Glomerular endothelial cell (primary cell): ENCODE results near the gene TWF2. TPM values are rescaled to one million over a fixed set of nuclear protein-coding genes. Genes with fewer than 3 reads are reported as not detected.

ENCODE experiments used
- DNase-seq: peaks from one replicate; pipeline ENCODE4 v3.0.0-alpha.2; 2011; ENCODE audit warnings: low read depth, low spot score; ENCODE audit errors: extremely low read depth
- total RNA-seq: library from RNA; depleted of rRNA; stranded (reverse); fragments of >200 nt; gene quantifications from 2 replicates; pipeline ENCODE4 v1.2.3, GENCODE V29; 2015

Gene TWF2
- total RNA-seq, 1 donor from 2014 or later: 136 TPM

GRCh38 chr3:52259035-52259434, 20.1 kb upstream of the TWF2 start:
- no peak for DNase-seq

- no peak for DNase-seq
Observed at GRCh38 chr3:52257911-52258310, 19.0 kb upstream of the TWF2 start.

GRCh38 chr3:52256622-52257021, 17.7 kb upstream of the TWF2 start:
- DNase-seq: no peak

GRCh38 chr3:52256159-52256558, 17.2 kb upstream of the TWF2 start:
- DNase-seq: no peak

- DNase-seq: no peak
Observed at GRCh38 chr3:52254608-52255007, 15.7 kb upstream of the TWF2 start.

- no peak for DNase-seq
Observed at GRCh38 chr3:52253314-52254304, 14.7 kb upstream of the TWF2 start.

- DNase-seq: no peak
Observed at GRCh38 chr3:52250122-52250521, 11.2 kb upstream of the TWF2 start.

- DNase-seq: no peak
Observed at GRCh38 chr3:52249683-52250082, 10.7 kb upstream of the TWF2 start.

GRCh38 chr3:52248816-52249547, 10.0 kb upstream of the TWF2 start:
- DNase-seq: no peak

GRCh38 chr3:52248165-52248541, 9.2 kb upstream of the TWF2 start:
- no peak for DNase-seq

GRCh38 chr3:52247409-52248164, 8.6 kb upstream of the TWF2 start:
- no peak for DNase-seq

GRCh38 chr3:52246728-52247408, 7.9 kb upstream of the TWF2 start:
- DNase-seq: no peak

GRCh38 chr3:52246264-52246620, 7.3 kb upstream of the TWF2 start:
- no peak for DNase-seq

GRCh38 chr3:52245322-52246263, 6.6 kb upstream of the TWF2 start, which contains the start of gene PPM1M:
Gene PPM1M (plus strand): TSS chr3:52245759. CDS start chr3:52245825, 66 bp downstream.
- no peak for DNase-seq

GRCh38 chr3:52243791-52244628, 5.1 kb upstream of the TWF2 start:
- no peak for DNase-seq

GRCh38 chr3:52242039-52242438, 3.1 kb upstream of the TWF2 start:
- no peak for DNase-seq

- DNase-seq: no peak
Observed at GRCh38 chr3:52240886-52241370, 2.0 kb upstream of the TWF2 start.
